Measurements from ENCODE around the gene C14orf119. TPM values are rescaled to one million over a fixed set of nuclear protein-coding genes. Genes with fewer than 3 reads are reported as not detected.

Gene C14orf119
- total RNA-seq, 1 experiment from 2014 or later = 65.1 TPM

GRCh38 chr14:23141706-23142444 is 46.6 kb downstream of the C14orf119 start:
- Histone ChIP-seq H2BK20ac (ENCODE audit: low read depth, low read length, poor library complexity, severe bottlenecking) (no peak overlapping the region), H3K79me2 (ENCODE audit: insufficient read depth, low read length) (no peaks in the 10 kb centered on the region), H3K27me3 (ENCODE audit: insufficient read depth, low read length) (no peaks in the 10 kb centered on the region), H3T11ph (ENCODE audit: low read length) (no peak overlapping the region), H3K4me2 (ENCODE audit: insufficient read depth, insufficient read length, low read length) (no peak overlapping the region), H4K91ac (ENCODE audit: insufficient read length, low read depth, low read length) (no peak overlapping the region), H3K4me1 (ENCODE audit: insufficient read depth, low read length) (no peaks in the 10 kb centered on the region), H2BK120ac (ENCODE audit: low read depth, low read length, poor library complexity, severe bottlenecking) (no peak overlapping the region), H3K56ac (ENCODE audit: insufficient read length, low read depth, low read length) (no peak overlapping the region), H3K18ac (ENCODE audit: insufficient read length, low read depth, low read length) (no peak overlapping the region), H4K5ac (ENCODE audit: insufficient read length, low read depth, low read length) (no peak overlapping the region), H2BK12ac (ENCODE audit: insufficient read length, low read depth, low read length) (no peak overlapping the region), H3K23me2 (ENCODE audit: insufficient read length, low read depth, low read length, poor library complexity, severe bottlenecking) (no peaks in the 10 kb centered on the region), H3K4ac (ENCODE audit: low read depth, low read length) (no peak overlapping the region), H2AK5ac (ENCODE audit: insufficient read length, low read length) (no peak overlapping the region), H3K14ac (ENCODE audit: insufficient read depth, low read length) (no peak overlapping the region), H2BK15ac (ENCODE audit: low read depth, low read length) (no peak overlapping the region), H3K9me3 (ENCODE audit: control insufficient read depth, low read depth, low read length) (no peaks in the 10 kb centered on the region), H3K9ac (ENCODE audit: extremely low read depth, insufficient read length, low read length) (no peak overlapping the region), H4K8ac (replicated peaks; ENCODE audit: insufficient read length, low read depth, low read length) (no peak overlapping the region), H3K23ac (ENCODE audit: insufficient read length, low read depth, low read length) (no peak overlapping the region), H4K20me1 (ENCODE audit: control insufficient read depth, insufficient read depth, insufficient read length) (no peaks in the 10 kb centered on the region), H3K27ac (ENCODE audit: insufficient read length, low read depth, low read length) (no peak overlapping the region), H2BK5ac (ENCODE audit: insufficient read length, low read length) (no peak overlapping the region), H3K79me1 (ENCODE audit: insufficient read depth, low read depth, low read length, poor library complexity, severe bottlenecking) (no peaks in the 10 kb centered on the region), H2AFZ (ENCODE audit: low read length) (no peak overlapping the region)
- Mint-ChIP-seq H3K27me3 (ENCODE audit: low read depth) (no peaks in the 10 kb centered on the region), H3K4me3 (no peak overlapping the region), H3K36me3 (ENCODE audit: insufficient read depth in 1 of 3, low read depth in 3 of 3) (peaks cover 41 to 54% (median 50%) of the 10 kb centered on the region in 3 experiments; a peak in 6 of 7 replicates), H3K9me3 (no peaks in the 10 kb centered on the region), H3K4me1 (peaks cover 0 to 8% of the 10 kb centered on the region in 2 experiments; a peak in 3 of 4 replicates), H3K27ac (peak overlapping the region in 2 of 3 experiments; percentile 49 to 82; a peak in 2 of 7 replicates)
- TF ChIP-seq, protein P1, sequence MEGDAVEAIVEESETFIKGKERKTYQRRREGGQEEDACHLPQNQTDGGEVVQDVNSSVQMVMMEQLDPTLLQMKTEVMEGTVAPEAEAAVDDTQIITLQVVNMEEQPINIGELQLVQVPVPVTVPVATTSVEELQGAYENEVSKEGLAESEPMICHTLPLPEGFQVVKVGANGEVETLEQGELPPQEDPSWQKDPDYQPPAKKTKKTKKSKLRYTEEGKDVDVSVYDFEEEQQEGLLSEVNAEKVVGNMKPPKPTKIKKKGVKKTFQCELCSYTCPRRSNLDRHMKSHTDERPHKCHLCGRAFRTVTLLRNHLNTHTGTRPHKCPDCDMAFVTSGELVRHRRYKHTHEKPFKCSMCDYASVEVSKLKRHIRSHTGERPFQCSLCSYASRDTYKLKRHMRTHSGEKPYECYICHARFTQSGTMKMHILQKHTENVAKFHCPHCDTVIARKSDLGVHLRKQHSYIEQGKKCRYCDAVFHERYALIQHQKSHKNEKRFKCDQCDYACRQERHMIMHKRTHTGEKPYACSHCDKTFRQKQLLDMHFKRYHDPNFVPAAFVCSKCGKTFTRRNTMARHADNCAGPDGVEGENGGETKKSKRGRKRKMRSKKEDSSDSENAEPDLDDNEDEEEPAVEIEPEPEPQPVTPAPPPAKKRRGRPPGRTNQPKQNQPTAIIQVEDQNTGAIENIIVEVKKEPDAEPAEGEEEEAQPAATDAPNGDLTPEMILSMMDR (conservative IDR thresholded peaks at IDR 0.05) = no peak
- WGBS (ENCODE audit: extremely low coverage, insufficient read length, low lambda C conversion rate) = no CpG with 5 or more reads among the region's 7 CpGs
- no peak for DNase-seq

Measured in H9 (cell line).